GM18909 (cell line): ENCODE measurements around the gene FBXO31.
A peak's percentile ranks its signal among the peaks of the same experiment; 100 is the strongest.

Experiments used
- ATAC-seq: cut with Tn5 transposase; IDR thresholded peaks from one replicate; pipeline ENCODE4 v1.9.1; 2021; ENCODE audit warnings: mild to moderate bottlenecking; ENCODE audit not compliant: unreplicated experiment, poor library complexity

Gene FBXO31

GRCh38 chr16:87383505-87384161 is at the start of gene FBXO31:
FBXO31 (minus strand) TSS chr16:87383776; CDS start chr16:87383744, 32 bp downstream.
- ATAC-seq = peak; percentile 56

DNA sequence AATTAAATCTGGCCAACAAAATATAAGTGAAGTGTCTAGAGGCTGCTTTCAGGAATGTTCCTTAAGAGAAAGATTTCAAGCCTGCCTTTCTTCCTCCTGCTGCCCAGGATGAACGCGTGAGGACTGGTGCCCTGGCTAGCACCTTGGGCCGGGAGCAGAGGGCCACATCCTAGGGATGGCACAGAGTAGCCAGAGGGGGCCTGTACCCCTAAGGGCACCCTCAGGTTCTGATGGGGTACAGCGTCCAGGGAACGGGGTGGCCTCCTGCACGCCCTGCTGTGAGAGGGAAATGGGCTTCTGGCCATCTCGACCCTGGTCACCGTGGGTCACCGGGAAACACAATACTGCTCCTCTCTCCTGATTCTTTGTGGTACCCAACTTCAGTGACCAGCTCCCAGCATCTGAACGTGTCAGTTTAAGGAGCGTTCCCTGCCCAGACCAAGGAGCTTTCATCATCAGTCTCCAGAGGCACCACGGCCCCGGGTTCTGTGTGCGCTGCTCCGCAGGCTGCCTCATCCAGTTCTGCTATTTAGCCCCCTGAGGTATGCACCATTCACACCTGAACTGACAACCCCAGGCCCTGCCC is 48.8 kb upstream of the FBXO31 start:
- ATAC-seq = no peak

DNA sequence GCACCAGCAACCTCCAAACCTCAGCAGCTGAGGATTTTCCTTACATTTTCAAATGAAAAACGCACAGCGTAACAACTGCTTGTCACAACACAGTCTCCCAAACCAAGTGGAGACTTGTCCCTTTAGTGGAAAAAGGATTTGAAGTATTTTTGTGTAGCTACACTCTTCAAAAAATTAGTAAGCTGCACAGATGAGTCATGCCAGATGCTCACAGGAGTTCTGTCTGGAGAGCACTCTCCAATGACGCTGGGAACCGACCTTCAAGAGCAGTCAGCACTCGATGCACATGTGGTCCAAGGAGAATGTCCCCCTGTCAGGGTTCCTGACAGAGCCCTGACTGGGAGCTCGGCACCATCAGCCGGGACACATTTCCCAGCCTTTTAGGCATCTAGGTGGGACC is 48.4 kb upstream of the FBXO31 start:
- ATAC-seq = no peak

- ATAC-seq = no peak
Observed at GRCh38 chr16:87426423-87427215, 43.0 kb upstream of the FBXO31 start.

DNA sequence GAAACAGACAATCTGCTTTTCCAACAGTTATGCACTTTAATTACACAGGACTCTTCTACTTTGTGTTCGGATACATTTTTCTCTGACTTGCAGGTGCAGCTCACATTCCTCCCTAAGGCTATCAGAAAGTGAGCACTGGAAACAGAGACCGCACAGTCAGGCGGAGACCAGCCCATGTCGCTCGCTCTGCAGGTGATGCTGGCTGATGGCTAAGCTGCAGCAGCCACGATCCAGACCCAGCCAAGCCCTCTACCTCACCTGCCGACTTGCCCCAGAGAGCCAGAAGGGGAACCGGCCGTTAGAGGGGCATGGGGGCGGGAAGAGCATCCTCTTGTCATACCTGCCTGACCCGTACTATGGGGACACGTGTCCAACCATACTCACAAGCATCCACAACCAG is 42.4 kb upstream of the FBXO31 start:
- ATAC-seq = no peak

DNA sequence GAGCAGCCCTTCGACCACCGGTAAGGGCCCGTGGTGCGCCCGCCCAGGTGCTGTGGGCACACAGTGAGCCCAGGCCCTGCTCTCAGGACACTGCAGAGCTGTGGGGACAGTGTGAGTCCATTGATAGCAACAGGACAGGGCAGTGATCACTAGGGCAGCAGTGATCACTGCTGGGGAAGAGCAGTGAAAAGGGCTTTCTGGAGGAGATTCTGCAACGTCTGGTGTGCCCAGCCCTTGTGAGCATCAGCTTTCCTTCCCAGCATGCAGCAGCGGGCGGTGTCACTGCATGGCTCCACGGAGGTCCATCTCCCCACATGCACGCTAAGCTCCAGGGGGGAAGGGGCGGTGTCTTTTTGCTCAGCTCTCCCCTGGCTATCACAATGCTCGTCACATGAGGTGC is 40.7 kb upstream of the FBXO31 start:
- no peak for ATAC-seq

DNA sequence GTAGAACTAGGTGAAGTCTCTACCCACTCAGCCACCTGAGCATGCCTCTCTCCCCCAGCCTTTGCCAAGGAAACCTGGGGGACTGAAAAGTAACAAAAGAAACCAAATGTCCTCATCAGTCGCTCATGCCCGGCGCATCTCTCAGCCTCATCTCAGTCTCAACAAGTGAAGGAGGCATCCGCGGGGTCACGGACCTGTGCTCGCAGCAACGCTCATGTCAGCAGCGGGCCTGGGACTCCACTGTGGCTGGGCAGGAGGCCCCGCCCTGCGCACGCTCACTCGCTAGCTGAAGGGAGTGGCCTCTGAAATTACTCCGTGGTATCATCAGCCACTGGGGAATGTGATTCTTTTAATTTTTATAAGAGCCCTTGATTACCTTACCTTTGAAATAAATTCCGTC is 39.9 kb upstream of the FBXO31 start:
- ATAC-seq = no peak

DNA sequence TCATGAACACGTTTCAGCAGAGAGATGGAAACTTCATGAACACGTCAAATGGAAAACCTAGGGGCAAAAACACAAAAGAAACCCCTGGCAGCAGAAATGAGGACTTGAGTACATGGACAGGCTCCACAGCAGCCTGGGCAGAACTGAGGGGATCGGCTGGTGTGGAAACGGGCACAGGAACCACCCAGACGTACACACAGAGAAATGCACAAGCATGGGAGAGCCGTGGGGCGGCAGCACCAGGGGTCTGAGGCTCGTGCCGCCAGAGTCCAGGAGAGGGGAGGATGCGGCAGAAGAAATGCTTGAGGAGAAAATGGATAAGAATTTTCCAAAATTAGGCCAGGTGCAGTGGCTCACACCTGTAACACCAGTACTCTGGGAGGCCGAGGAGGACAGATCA is 38.5 kb upstream of the FBXO31 start:
- ATAC-seq = no peak

DNA sequence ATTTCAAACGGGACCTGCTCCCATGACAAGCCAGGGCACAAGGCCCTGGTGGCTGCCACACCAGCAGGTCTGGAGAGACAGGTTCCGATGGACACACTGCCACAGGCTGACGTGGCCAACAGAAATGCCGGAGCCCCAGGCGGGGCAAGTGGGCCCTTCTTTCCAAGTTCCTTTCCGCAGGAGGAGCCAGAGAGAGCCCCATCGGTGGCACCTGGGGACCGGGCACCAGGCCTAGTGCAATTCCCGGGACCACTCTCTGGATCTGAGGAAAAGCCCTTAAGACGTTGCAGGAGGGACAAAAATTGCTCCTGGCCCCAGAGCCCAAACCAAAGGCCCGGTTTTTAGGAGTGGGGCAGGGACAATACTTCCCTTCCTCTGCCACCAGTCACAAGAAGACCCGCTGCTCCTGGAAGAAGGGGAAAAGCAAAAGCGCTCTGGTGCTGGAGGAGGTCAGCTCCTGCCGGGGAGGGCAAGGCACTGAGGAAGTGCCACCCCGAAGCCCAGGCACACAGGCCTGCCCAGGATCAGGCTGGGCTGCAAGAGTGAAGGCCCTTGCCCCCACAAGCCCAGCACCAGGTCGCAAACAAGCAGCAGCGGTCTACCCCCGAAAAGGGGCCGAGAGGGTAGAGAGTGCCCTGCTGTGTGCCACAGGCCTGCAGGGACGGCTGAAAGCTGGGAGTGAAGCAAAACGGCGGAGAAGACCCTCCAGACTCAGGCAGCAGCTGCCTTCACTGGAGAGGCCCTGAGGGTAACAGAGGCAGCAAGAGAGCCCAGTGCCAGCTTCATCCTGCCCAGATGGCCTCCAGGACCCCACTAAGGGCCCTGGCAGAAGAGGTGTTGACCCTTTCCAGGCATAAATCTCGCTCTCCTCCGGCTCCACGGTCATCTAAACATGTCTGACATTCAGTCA is 37.7 kb upstream of the FBXO31 start:
- ATAC-seq = no peak

GRCh38 chr16:87420026-87421002 is 36.7 kb upstream of the FBXO31 start:
- ATAC-seq = no peak

DNA sequence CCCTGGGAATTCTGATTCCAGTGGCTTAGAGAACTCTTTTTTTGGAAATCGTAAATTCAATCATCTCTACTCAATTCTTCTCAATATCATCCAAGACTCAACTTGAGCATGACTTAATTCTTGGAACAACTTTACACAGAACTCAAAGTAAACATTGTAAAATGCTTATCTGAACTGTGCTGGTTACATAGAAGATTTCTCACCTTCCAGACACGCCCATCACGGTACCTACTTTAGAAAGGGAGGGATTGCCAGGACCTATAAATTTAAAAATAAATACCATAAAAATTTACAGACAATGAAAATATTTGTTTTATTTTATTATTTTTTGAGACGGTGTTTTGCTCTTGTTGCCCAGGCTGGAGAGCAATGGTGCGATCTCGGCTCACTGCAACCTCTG is 35.1 kb upstream of the FBXO31 start:
- ATAC-seq = no peak

DNA sequence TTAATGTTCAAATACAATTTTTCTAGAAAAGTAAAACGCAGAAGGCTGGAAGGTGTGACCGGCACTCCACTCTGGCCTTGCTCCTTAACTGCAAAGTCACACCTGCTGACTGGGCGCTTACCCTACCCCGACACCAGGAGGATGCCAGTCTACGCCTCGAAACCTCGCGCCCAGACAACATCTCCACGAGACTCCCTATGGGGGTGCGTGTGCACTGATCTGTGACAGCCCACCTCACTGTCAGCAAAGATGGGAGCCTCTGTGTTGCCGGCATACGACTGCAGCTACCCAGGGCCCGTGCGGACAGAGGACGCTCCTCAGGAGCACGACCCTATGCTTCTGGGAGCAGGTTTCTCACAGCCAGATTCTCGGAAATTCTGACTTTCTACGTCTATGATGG is 34.6 kb upstream of the FBXO31 start:
- ATAC-seq = no peak

DNA sequence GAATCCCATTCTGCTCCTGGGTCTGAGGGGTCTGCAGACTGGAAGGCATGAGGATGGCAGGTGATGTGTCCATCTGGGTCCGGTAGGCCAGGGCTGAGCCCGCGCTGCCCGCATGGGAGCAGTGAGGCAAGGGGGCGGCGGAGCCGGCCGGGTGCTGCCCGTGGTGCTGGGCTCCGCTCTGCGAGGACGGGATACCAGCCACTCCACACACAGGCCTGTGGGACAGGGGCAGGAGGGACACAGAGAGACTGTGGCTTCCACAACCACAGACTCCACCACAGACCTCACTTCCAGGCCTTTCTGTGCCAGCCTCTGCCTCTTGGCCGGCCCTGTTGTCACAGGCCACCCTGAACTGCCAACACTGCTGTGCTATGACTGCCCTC is 33.9 kb upstream of the FBXO31 start:
- ATAC-seq = no peak

DNA sequence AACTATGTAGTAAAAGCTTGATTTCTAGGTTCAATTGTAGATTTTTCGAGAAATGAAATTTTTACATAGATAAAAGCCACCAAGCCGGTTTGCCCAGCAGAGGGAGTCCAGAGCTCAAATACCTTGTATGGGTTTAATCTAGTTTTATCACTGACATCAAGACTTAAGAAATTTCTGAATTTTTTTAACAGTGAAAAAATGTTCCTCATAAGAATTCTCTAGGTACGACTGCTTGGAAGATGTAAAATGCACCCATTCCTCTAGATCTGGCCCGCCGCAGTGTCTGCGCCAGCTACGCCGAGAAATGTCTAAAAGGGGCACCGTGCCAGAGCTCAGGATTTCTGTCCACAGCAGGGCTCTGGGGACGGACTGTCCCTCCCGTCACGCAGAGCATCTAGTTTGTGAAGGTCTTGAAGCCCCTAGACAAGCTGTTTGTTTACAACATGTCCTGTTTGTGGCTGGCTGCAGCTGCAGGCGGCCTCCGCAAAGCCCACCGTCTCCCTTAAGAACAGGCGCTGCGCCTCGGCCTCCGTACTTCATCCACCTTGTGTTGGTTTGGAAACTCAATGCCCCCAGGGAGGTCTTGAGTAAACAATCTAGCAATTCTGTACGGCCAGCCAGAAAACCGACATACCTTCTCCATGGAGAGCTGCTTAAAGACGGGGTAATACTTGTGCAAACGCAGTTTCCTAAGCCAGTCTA is 33.4 kb upstream of the FBXO31 start:
- no peak for ATAC-seq

DNA sequence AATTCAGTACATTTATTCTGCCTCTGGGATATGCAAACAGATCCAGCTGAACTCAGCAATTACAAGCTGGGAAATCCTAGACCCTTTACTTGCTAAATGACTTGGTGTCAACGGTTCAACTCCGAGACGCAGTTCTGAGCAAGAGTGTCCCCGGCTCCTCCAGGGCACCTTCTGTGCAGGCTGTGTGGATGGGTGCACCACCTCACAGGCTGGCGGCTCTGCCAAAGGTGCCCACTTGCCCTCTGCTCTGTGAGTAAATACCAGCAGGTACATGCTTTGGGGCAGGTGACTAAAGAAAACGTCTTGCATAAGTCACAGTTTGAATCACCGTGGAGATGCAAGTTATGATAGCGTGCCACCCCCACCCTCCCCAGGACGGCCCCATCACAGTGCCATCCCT is 31.9 kb upstream of the FBXO31 start:
- ATAC-seq = no peak

GRCh38 chr16:87414251-87414680 is 30.7 kb upstream of the FBXO31 start:
- ATAC-seq = no peak

- no peak for ATAC-seq
Observed at GRCh38 chr16:87412996-87413421, 29.4 kb upstream of the FBXO31 start.

DNA sequence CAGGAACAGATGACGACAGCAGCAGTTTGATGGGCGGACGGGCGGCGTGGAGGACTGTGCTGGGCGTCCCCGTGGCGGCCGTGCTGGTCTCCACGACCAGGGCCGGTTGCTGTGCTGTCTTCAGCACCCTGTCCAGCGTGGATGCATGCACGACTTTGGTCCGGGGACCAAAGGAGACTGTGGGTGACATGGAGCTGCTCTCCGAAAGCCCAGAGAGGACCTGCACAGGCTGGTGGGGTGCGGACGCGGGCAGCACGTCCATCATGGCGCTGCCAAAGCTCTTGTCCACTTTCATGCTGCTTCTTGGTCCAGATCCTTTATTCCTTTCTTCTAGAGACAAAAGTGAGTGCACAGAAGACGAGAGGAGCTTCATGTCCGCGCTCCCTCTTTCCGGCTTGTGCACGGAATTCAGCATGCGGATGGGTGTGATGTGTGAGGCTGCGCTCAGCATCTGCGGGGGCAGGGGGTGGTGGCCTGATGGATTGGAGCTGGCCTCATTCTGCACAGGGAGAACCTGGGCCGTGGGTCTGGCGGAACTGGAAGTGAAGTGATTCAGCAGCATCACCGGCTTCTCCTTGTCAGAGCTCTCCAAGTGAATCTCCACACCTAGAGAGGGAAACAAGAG is 28.9 kb upstream of the FBXO31 start:
- no peak for ATAC-seq
